ENCODE results near the gene TARS3.

DNA sequence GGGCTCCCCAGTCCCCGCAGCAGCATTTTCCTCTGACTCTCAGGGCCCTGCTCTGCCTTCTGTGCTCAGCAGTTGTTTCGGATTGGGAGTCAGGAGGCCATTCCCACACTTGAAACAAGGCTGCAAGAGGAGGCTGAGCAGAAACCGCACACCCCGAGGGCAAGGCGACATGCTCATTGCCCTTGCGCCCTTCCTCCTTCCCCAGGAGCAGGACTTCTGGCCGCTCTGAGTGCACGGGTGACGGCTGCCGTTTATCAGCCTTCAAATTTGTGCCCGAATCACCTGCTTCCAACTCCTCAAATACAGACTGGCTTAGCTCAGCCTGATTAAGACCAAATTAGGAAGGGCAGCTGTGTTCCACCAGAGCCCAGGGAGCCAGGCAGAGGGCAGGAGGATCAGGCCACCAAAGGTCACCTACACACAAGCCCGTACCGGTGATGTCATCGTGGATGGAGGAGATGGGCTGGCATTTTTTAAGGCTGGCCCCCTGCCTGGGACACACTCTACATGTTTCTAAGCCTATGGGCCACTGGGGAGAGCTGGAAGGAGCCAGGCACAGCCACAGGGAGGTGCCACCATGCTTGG is 110.2 kb downstream of the TARS3 start:
- TF ChIP-seq, protein P1, sequence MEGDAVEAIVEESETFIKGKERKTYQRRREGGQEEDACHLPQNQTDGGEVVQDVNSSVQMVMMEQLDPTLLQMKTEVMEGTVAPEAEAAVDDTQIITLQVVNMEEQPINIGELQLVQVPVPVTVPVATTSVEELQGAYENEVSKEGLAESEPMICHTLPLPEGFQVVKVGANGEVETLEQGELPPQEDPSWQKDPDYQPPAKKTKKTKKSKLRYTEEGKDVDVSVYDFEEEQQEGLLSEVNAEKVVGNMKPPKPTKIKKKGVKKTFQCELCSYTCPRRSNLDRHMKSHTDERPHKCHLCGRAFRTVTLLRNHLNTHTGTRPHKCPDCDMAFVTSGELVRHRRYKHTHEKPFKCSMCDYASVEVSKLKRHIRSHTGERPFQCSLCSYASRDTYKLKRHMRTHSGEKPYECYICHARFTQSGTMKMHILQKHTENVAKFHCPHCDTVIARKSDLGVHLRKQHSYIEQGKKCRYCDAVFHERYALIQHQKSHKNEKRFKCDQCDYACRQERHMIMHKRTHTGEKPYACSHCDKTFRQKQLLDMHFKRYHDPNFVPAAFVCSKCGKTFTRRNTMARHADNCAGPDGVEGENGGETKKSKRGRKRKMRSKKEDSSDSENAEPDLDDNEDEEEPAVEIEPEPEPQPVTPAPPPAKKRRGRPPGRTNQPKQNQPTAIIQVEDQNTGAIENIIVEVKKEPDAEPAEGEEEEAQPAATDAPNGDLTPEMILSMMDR (IDR thresholded peaks at IDR 0.05), result no peak
- peak; percentile 23 for TF ChIP-seq POLR2A (IDR thresholded peaks at IDR 0.05)

Data from right lobe of liver (tissue), 4 donors.